GM12878 (cell line): ENCODE measurements around the gene PIP5KL1. TPM values are rescaled to one million over a fixed set of nuclear protein-coding genes. Genes with fewer than 3 reads are reported as not detected.

ENCODE experiments used
- BHLHE40 ChIP-seq, 2 experiments: fragments of 450-650 bp in 1 of 2; IDR thresholded peaks; 2 replicates each; pipeline ENCODE4 v1.6.1; 2011 to 2017; ENCODE audit warnings: low read depth in 2 of 2, borderline replicate concordance in 1 of 2, improper control_type of control experiment in 1 of 2, low read length in 1 of 2, mild to moderate bottlenecking in 1 of 2
- CHD1 ChIP-seq: IDR thresholded peaks from 2 replicates; pipeline ENCODE4 v1.6.1; 2012; ENCODE audit warnings: low read depth, low read length, improper control_type of control experiment
- DPF2 ChIP-seq: fragments of 450-650 bp; IDR thresholded peaks from 2 replicates; pipeline ENCODE4 v1.6.1; 2017; ENCODE audit warnings: mild to moderate bottlenecking
- EGR1 ChIP-seq, 2 experiments: IDR thresholded peaks; 1 replicate in 1 of 2; 2 replicates in 1 of 2; pipeline ENCODE4 v1.6.1; 2011 to 2012; ENCODE audit warnings: low read depth in 2 of 2, low read length in 2 of 2, borderline replicate concordance in 1 of 2, mild to moderate bottlenecking in 1 of 2, moderate library complexity in 1 of 2
- KLF5 ChIP-seq: fragments of 450-650 bp; IDR thresholded peaks from 2 replicates; pipeline ENCODE4 v1.6.1; 2014; ENCODE audit warnings: mild to moderate bottlenecking; ENCODE audit not compliant: partially characterized antibody
- MLLT1 ChIP-seq: fragments of 450-650 bp; IDR thresholded peaks from 2 replicates; pipeline ENCODE4 v1.6.1; 2016; ENCODE audit warnings: mild to moderate bottlenecking
- MTA3 ChIP-seq: IDR thresholded peaks from 2 replicates; pipeline ENCODE4 v1.6.1; 2012; ENCODE audit warnings: low read length, inconsistent platforms, borderline replicate concordance
- NFIC ChIP-seq: IDR thresholded peaks from 2 replicates; pipeline ENCODE4 v1.6.1; 2012; ENCODE audit warnings: low read depth, mild to moderate bottlenecking, inconsistent platforms, low read length, moderate library complexity
- RELA ChIP-seq: fragments of 450-650 bp; IDR thresholded peaks from 2 replicates; pipeline ENCODE4 v1.8.0; 2014; ENCODE audit warnings: borderline replicate concordance; ENCODE audit not compliant: partially characterized antibody
- SMAD5 ChIP-seq: IDR thresholded peaks from 2 replicates; pipeline ENCODE4 v1.6.1; 2016; ENCODE audit warnings: antibody characterized with exemption, low read depth
- SRF ChIP-seq, 2 experiments: IDR thresholded peaks; 2 replicates each; pipeline ENCODE4 v1.6.1; 2011; ENCODE audit warnings: low read depth in 2 of 2, low read length in 2 of 2, mild to moderate bottlenecking in 1 of 2, moderate library complexity in 1 of 2
- STAT1 ChIP-seq: fragments of 450-650 bp; conservative IDR thresholded peaks from 2 replicates; pipeline ENCODE4 v1.6.1; 2014; ENCODE audit warnings: antibody characterized with exemption, mild to moderate bottlenecking
- TCF3 ChIP-seq: IDR thresholded peaks from 2 replicates; pipeline ENCODE4 v1.6.1; 2012; ENCODE audit warnings: low read depth, mild to moderate bottlenecking, low read length, borderline replicate concordance; ENCODE audit not compliant: insufficient read depth
- ZBED1 ChIP-seq: IDR thresholded peaks from 2 replicates; pipeline ENCODE4 v1.6.1; 2016; ENCODE audit warnings: borderline replicate concordance
- ZBTB11 ChIP-seq: fragments of 450-650 bp; formaldehyde crosslinking; IDR thresholded peaks from 2 replicates; pipeline ENCODE4 v1.5.0; 2022; ENCODE audit warnings: mild to moderate bottlenecking, missing genetic modification characterization
- ZNF622 ChIP-seq: fragments of 450-650 bp; IDR thresholded peaks from 2 replicates; pipeline ENCODE4 v1.6.1; 2017; ENCODE audit warnings: mild to moderate bottlenecking, inconsistent platforms
- ZNF687 ChIP-seq: fragments of 450-650 bp; IDR thresholded peaks from 2 replicates; pipeline ENCODE4 v1.6.1; 2017; ENCODE audit warnings: mild to moderate bottlenecking, moderate library complexity
- ZZZ3 ChIP-seq: IDR thresholded peaks from 2 replicates; pipeline ENCODE4 v1.6.1; 2011; ENCODE audit warnings: low read depth; ENCODE audit not compliant: control insufficient read depth, insufficient read length
- polyA plus RNA-seq, 11 experiments: library from polyadenylated mRNA; depleted of rRNA in 4 of 11; unstranded in 6 of 11; stranded (reverse) in 5 of 11; fragments of >200 nt; fragmentation: Nextera tagmentation in 4 of 11; fragmentation: Illumina TruSeq in 1 of 11; extraction: Ambion mirVana in 4 of 11; extraction: Trizol in 1 of 11; gene quantifications; 1 replicate in 1 of 11; 2 replicates in 10 of 11; pipeline versions ENCODE4 v1.2.1 to v1.2.3, GENCODE V29; 2011 to 2016; ENCODE audit warnings: inconsistent platforms in 2 of 11, missing spikeins in 2 of 11, low read depth in 1 of 11
- total RNA-seq, 4 experiments: library from RNA; depleted of rRNA in 3 of 4; stranded (reverse); fragments of >200 nt in 3 of 4; fragmentation: Illumina TruSeq in 1 of 4; extraction: Trizol in 1 of 4; gene quantifications; 2 replicates each; pipeline versions ENCODE4 v1.2.1 to v1.2.3, GENCODE V29; 2013 to 2021
- TF ChIP-seq, protein P1 (sequence below): IDR thresholded peaks from 2 replicates; pipeline ENCODE4 v1.6.1; 2012; ENCODE audit warnings: low read depth, low read length, improper control_type of control experiment

Gene PIP5KL1
- total and polyA plus RNA-seq, 10 of the 15 experiments (the other 5 are each of a cell fraction or from before 2014, with no cell fraction given): 0.04 to 0.67 (median 0.43) TPM; not detected in 2

DNA sequence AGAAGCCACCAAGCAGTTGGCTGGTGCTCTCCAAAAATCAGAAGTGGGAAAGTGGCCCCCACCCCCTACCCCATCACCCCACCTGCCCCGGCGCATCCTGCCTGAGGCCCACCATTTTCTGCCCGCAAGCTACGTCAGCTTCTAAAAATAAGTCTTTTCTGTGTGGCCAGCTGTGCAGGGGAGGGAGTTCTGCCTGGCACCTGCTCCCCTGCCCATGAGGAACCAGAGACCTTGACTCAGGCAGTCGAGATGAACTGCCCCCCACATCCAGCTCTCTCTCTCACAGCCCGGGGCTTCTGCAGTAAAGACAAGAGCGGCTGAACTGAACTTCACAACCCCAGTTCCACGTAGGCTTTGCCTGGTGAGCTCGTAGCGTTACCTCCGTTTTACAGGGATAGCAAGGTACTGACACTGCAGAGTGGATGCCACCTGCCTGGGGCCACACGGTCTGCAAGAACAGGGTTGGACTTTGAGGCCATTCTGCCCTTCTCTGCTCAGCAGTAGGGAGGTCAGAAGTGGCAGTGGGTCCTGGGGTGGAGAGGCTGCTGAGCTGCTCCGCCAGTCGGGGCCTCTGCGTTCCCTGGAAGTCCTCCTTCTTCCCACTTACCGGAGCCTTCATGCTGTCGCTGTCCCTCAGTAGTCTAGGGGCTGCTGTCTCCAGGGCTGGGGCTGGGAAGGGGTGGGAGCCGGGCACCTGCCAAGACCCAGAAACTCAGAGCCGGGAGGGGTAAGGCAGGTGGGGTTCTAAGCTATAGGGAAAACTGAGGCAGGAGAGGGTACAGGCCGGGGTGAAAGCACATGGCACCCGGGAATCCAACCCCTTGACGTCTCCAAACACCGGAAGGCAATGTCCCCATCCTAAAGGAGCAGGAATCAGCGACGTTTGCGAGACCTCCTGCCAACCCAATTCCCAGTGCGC lies 14.5 kb downstream of the PIP5KL1 start (continued):
- TF ChIP-seq ZBTB11 (no peak), RELA (no peak), ZZZ3 (no peak), TCF3 (peak; percentile 84), BHLHE40 (IDR thresholded peaks at IDR 0.05; ENCODE audit: borderline replicate concordance in 1 of 2, low read depth in 2 of 2, low read length in 1 of 2) (peak; percentile 37 to 51; a peak in 3 of 4 replicates), ZNF622 (no peak), SMAD5 (0 out of 2 replicates have a peak, but pooled peaks have one; percentile 25), CHD1 (no peak), MTA3 (no peak), KLF5 (no peak), NFIC (no peak), MLLT1 (0 out of 2 replicates have a peak, but pooled peaks have one; percentile 28), ZNF687 (0 out of 2 replicates have a peak, but pooled peaks have one; percentile 38), SRF (IDR thresholded peaks at IDR 0.05; ENCODE audit: low read depth in 2 of 2, low read length in 2 of 2) (no peak), ZBED1 (no peak), EGR1 (IDR thresholded peaks at IDR 0.05; ENCODE audit: borderline replicate concordance in 1 of 2, low read depth in 2 of 2, low read length in 2 of 2) (no peak), DPF2 (peak; percentile 35; the same call in 1 of the 2 replicates), STAT1 (no peak)
- TF ChIP-seq, protein P1, sequence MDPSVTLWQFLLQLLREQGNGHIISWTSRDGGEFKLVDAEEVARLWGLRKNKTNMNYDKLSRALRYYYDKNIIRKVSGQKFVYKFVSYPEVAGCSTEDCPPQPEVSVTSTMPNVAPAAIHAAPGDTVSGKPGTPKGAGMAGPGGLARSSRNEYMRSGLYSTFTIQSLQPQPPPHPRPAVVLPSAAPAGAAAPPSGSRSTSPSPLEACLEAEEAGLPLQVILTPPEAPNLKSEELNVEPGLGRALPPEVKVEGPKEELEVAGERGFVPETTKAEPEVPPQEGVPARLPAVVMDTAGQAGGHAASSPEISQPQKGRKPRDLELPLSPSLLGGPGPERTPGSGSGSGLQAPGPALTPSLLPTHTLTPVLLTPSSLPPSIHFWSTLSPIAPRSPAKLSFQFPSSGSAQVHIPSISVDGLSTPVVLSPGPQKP: no peak
